K562 (cell line): Measurements from ENCODE around the gene SOCS3. TPM values are rescaled to one million over a fixed set of nuclear protein-coding genes. Genes with fewer than 3 reads are reported as not detected.

Source experiments
- BCOR ChIP-seq: fragments of 450-650 bp; IDR thresholded peaks from 2 replicates; pipeline ENCODE4 v1.6.1; 2016
- CC2D1A ChIP-seq: fragments of 450-650 bp; IDR thresholded peaks from 2 replicates; pipeline ENCODE4 v1.6.1; 2017; ENCODE audit warnings: mild to moderate bottlenecking
- CHCHD3 ChIP-seq: fragments of 250-450 bp; sonication (Bioruptor Pico); IDR thresholded peaks from 2 replicates; pipeline ENCODE4 v2.1.2; 2022; ENCODE audit warnings: mild to moderate bottlenecking
- EZH2 ChIP-seq: IDR thresholded peaks from 2 replicates; pipeline ENCODE4 v1.6.1; 2012; ENCODE audit warnings: low read depth, mild to moderate bottlenecking, inconsistent platforms, low read length, borderline replicate concordance
- FOXJ2 ChIP-seq: fragments of 200-800 bp; sonication (Bioruptor generic); IDR thresholded peaks from 2 replicates; pipeline ENCODE4 v1.6.1; 2016; ENCODE audit warnings: missing genetic modification characterization, missing compliant biosample characterization
- FOXO4 ChIP-seq: fragments of 450-650 bp; formaldehyde crosslinking; IDR thresholded peaks from 2 replicates; pipeline ENCODE4 v1.4.0; 2020; ENCODE audit warnings: mild to moderate bottlenecking, moderate library complexity
- GATAD2A ChIP-seq: fragments of 450-650 bp; IDR thresholded peaks from 2 replicates; pipeline ENCODE4 v1.6.1; 2017
- GATAD2B ChIP-seq: fragments of 450-650 bp; IDR thresholded peaks from 2 replicates; pipeline ENCODE4 v1.6.1; 2017; ENCODE audit warnings: mild to moderate bottlenecking, borderline replicate concordance
- HNRNPLL ChIP-seq: fragments of 200-400 bp; formaldehyde crosslinking; IDR thresholded peaks from 2 replicates; pipeline ENCODE4 v1.6.1; 2017; ENCODE audit warnings: low read length, low read depth, mild to moderate bottlenecking; ENCODE audit not compliant: poor library complexity, severe bottlenecking
- HOXB6 ChIP-seq: fragments of 250-450 bp; sonication (Bioruptor Pico); IDR thresholded peaks from 2 replicates; pipeline ENCODE4 v1.5.1; 2022; ENCODE audit warnings: mild to moderate bottlenecking, borderline replicate concordance
- KLF1 ChIP-seq: fragments of 450-650 bp; IDR thresholded peaks from 2 replicates; pipeline ENCODE4 v1.6.1; 2016; ENCODE audit warnings: missing genetic modification characterization, missing compliant biosample characterization
- MBD2 ChIP-seq: sonication (generic); IDR thresholded peaks from 2 replicates; pipeline ENCODE4 v1.6.1; 2016; ENCODE audit warnings: low read depth, borderline replicate concordance
- MXI1 ChIP-seq: IDR thresholded peaks from 2 replicates; pipeline ENCODE4 v1.6.1; 2011; ENCODE audit warnings: low read depth, mild to moderate bottlenecking, improper control_type of control experiment, low read length
- NR0B1 ChIP-seq: fragments of 450-650 bp; IDR thresholded peaks from one replicate; pipeline ENCODE4 v1.6.1; 2018; ENCODE audit warnings: mild to moderate bottlenecking, moderate library complexity; ENCODE audit not compliant: partially characterized antibody
- PTRF ChIP-seq: fragments of 450-650 bp; IDR thresholded peaks from 2 replicates; pipeline ENCODE4 v1.6.1; 2016; ENCODE audit warnings: mild to moderate bottlenecking, missing genetic modification characterization, missing compliant biosample characterization
- RAD21 ChIP-seq, 2 experiments: fragments of 250-450 bp in 1 of 2; fragments of 450-650 bp in 1 of 2; sonication (Bioruptor Pico) in 1 of 2; formaldehyde crosslinking in 1 of 2; IDR thresholded peaks in 1 of 2; conservative IDR thresholded peaks in 1 of 2; 2 replicates each; pipeline versions ENCODE4 v1.4.0 to v1.8.0; 2020 to 2022; ENCODE audit warnings: mild to moderate bottlenecking in 2 of 2, moderate library complexity in 1 of 2
- RBM15 ChIP-seq: fragments of 200-400 bp; formaldehyde crosslinking; IDR thresholded peaks from 2 replicates; pipeline ENCODE4 v1.6.1; 2018; ENCODE audit warnings: mild to moderate bottlenecking, low read length, moderate library complexity; ENCODE audit not compliant: insufficient read depth
- SP2 ChIP-seq: IDR thresholded peaks from 2 replicates; pipeline ENCODE4 v1.6.1; 2011; ENCODE audit warnings: mild to moderate bottlenecking, low read depth, low read length, moderate library complexity; ENCODE audit not compliant: poor library complexity, severe bottlenecking; ENCODE audit errors: extremely low read depth
- SRSF9 ChIP-seq: fragments of 200-400 bp; formaldehyde crosslinking; IDR thresholded peaks from 2 replicates; pipeline ENCODE4 v1.6.1; 2017; ENCODE audit warnings: low read depth, low read length, borderline replicate concordance
- ZBTB5 ChIP-seq: fragments of 450-650 bp; IDR thresholded peaks from 2 replicates; pipeline ENCODE4 v1.6.1; 2017; ENCODE audit warnings: antibody characterized with exemption
- ZNF121 ChIP-seq: sonication (generic); formaldehyde crosslinking; conservative IDR thresholded peaks from 2 replicates; pipeline ENCODE4 v1.8.0; 2022; ENCODE audit warnings: missing genetic modification reagents
- ZNF197 ChIP-seq: fragments of 200-800 bp; sonication (Bioruptor generic); IDR thresholded peaks from 2 replicates; pipeline ENCODE4 v1.6.1; 2016; ENCODE audit warnings: low read depth, missing genetic modification characterization, missing compliant biosample characterization
- polyA plus RNA-seq, 8 experiments: library from polyadenylated mRNA; depleted of rRNA in 4 of 8; stranded (reverse) in 5 of 8; unstranded in 3 of 8; fragments of >200 nt; fragmentation: Nextera tagmentation in 2 of 8; fragmentation: Illumina TruSeq in 1 of 8; extraction: Ambion mirVana in 2 of 8; extraction: Trizol in 1 of 8; gene quantifications; 2 replicates each; pipeline versions ENCODE4 v1.2.1 to v1.2.3, GENCODE V29; 2011 to 2014; ENCODE audit warnings: inconsistent platforms in 1 of 8, missing spikeins in 1 of 8
- total RNA-seq, 7 experiments: library from RNA; depleted of rRNA in 6 of 7; stranded (reverse); fragments of >200 nt in 6 of 7; fragmentation: Illumina TruSeq in 2 of 7; extraction: Trizol in 2 of 7; gene quantifications; 2 replicates each; pipeline versions ENCODE4 v1.2.1 to v1.2.3, GENCODE V29; 2011 to 2021; ENCODE audit warnings: low replicate concordance in 1 of 7
- TF ChIP-seq, protein P1 (sequence below), 2 experiments: fragments of 200-800 bp in 1 of 2; sonication (Bioruptor generic) in 1 of 2; sonication (generic) in 1 of 2; formaldehyde crosslinking in 1 of 2; IDR thresholded peaks in 1 of 2; conservative IDR thresholded peaks in 1 of 2; 2 replicates each; pipeline versions ENCODE4 v1.5.0 to v1.6.1; 2016 to 2020; ENCODE audit warnings: missing compliant biosample characterization in 1 of 2, missing genetic modification characterization in 1 of 2, missing genetic modification reagents in 1 of 2

Gene SOCS3
- total and polyA plus RNA-seq, 9 of the 15 experiments (the other 6 are each of a cell fraction or from before 2014, with no cell fraction given) = 0.56 to 38.9 (median 13.7) TPM

- TF ChIP-seq NR0B1 (no peak), RBM15 (no peak), MBD2 (no peak), CC2D1A (0 out of 2 replicates have a peak, but pooled peaks have one; percentile 25), BCOR (no peak), SP2 (no peak), ZNF197 (CRISPR knock-in tag) (no peak), FOXO4 (CRISPR knock-in tag) (no peak), MXI1 (no peak), PTRF (no peak), CHCHD3 (no peak), GATAD2B (no peak), SRSF9 (no peak), FOXJ2 (tag) (no peak), KLF1 (tag) (no peak), ZNF121 (CRISPR knock-in tag) (no peak), RAD21 (CRISPR knock-in tag; conservative IDR thresholded peaks at IDR 0.05 in 1 of 2, IDR thresholded peaks at IDR 0.05 in 1 of 2) (peak in 1 of 2 experiments; percentile 37; a peak in 2 of 4 replicates), HNRNPLL (no peak), GATAD2A (0 out of 2 replicates have a peak, but pooled peaks have one; percentile 31), ZBTB5 (peak; percentile 54; the same call in 1 of the 2 replicates), HOXB6 (CRISPR knock-in tag) (no peak), EZH2 (no peak)
- TF ChIP-seq, protein P1, sequence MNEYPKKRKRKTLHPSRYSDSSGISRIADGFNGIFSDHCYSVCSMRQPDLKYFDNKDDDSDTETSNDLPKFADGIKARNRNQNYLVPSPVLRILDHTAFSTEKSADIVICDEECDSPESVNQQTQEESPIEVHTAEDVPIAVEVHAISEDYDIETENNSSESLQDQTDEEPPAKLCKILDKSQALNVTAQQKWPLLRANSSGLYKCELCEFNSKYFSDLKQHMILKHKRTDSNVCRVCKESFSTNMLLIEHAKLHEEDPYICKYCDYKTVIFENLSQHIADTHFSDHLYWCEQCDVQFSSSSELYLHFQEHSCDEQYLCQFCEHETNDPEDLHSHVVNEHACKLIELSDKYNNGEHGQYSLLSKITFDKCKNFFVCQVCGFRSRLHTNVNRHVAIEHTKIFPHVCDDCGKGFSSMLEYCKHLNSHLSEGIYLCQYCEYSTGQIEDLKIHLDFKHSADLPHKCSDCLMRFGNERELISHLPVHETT (CRISPR knock-in tag; conservative IDR thresholded peaks at IDR 0.05 in 1 of 2, IDR thresholded peaks at IDR 0.05 in 1 of 2) = no peak
Measured at GRCh38 chr17:78346605-78347250, 13.1 kb downstream of the SOCS3 start (continued).
